ENCODE results near the gene IRAK2. TPM values are rescaled to one million over a fixed set of nuclear protein-coding genes. Genes with fewer than 3 reads are reported as not detected.
"Not testable (repeated sequence)": the region's sequence is repeated elsewhere in the genome, so short reads cannot be mapped to it uniquely, and the experiment has no call there.

IRAK2 gene
- total and polyA plus RNA-seq, 9 donors: 1.1 to 2.3 (median 1.5) TPM

GRCh38 chr3:10116928-10117327 is 47.8 kb upstream of the IRAK2 start:
- TF ChIP-seq EP300 (IDR thresholded peaks at IDR 0.05) (no peak), POLR2A (IDR thresholded peaks at IDR 0.05) (no peak), CTCF (IDR thresholded peaks at IDR 0.05) (no peak)
- WGBS, 3 donors: 72 to 85% (median 80%) methylated on average over 4 of the region's 4 CpGs
- Histone ChIP-seq H3K27me3 (no peaks in the 10 kb centered on the region), H3K27ac (no peak overlapping the region), H3K9me3 (no peaks in the 10 kb centered on the region), H3K4me1 (ENCODE audit: insufficient read depth) (peaks cover 6% of the 10 kb centered on the region), H3K36me3 (no peaks in the 10 kb centered on the region), H3K4me3 (no peak overlapping the region)
- intact Hi-C loops (cut with DNase I): no loop called here
- DNase-seq: no peak

DNA sequence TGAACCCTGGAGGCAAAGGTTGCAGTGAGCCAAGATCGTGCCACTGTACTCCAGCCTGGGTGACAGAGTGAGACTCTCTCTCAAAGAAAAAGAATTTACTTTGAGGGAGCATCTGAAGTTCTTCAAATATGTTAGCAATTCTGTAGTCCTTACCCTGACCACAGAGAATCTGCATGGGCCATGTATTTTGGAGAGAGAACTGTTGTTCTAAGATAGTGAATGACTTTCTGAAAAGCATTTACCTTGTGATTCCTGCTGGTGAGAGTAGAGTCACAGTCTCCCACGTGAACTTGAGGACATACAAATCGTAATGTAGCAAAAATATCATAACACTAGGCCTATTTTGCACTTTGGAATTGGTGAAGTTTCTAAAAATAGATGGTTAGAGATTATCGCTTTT is 45.3 kb upstream of the IRAK2 start:
- H3K9me3 ChIP-seq: no peaks in the 10 kb centered on the region
- H3K27ac ChIP-seq: no peak overlapping the region
- WGBS, 3 donors: 44 to 66% (median 50%) methylated on average over 4 of the region's 4 CpGs
- no peaks in the 10 kb centered on the region for H3K27me3 ChIP-seq
- DNase-seq: no peak
- intact Hi-C loops (cut with DNase I): no loop called here
- no peak for TF ChIP-seq EP300 (IDR thresholded peaks at IDR 0.05)
- TF ChIP-seq POLR2A (IDR thresholded peaks at IDR 0.05): no peak
- no peak for TF ChIP-seq CTCF (IDR thresholded peaks at IDR 0.05)
- peaks cover 6% of the 10 kb centered on the region for H3K4me1 ChIP-seq (ENCODE audit: insufficient read depth)
- H3K36me3 ChIP-seq: no peaks in the 10 kb centered on the region
- H3K4me3 ChIP-seq: no peak overlapping the region

GRCh38 chr3:10121064-10121463 is 43.7 kb upstream of the IRAK2 start:
- H3K27ac ChIP-seq: no peak overlapping the region
- peaks cover 6% of the 10 kb centered on the region for H3K4me1 ChIP-seq (ENCODE audit: insufficient read depth)
- DNase-seq: no peak
- H3K9me3 ChIP-seq: no peaks in the 10 kb centered on the region
- H3K4me3 ChIP-seq: no peak overlapping the region
- intact Hi-C loops (cut with DNase I): no loop called here
- no peaks in the 10 kb centered on the region for H3K27me3 ChIP-seq
- TF ChIP-seq POLR2A (IDR thresholded peaks at IDR 0.05): no peak
- TF ChIP-seq EP300 (IDR thresholded peaks at IDR 0.05): no peak
- TF ChIP-seq CTCF (IDR thresholded peaks at IDR 0.05): no peak
- WGBS, 3 donors: 90 to 95% (median 92%) methylated on average over 2 of the region's 2 CpGs
- no peaks in the 10 kb centered on the region for H3K36me3 ChIP-seq

GRCh38 chr3:10122724-10123123 is 42.0 kb upstream of the IRAK2 start:
- intact Hi-C loops (cut with DNase I): no loop called here
- no peak for DNase-seq
- Histone ChIP-seq H3K27ac (no peak overlapping the region), H3K9me3 (no peaks in the 10 kb centered on the region), H3K4me3 (no peak overlapping the region), H3K36me3 (no peaks in the 10 kb centered on the region), H3K27me3 (no peaks in the 10 kb centered on the region), H3K4me1 (ENCODE audit: insufficient read depth) (peaks cover 2% of the 10 kb centered on the region)
- TF ChIP-seq EP300 (IDR thresholded peaks at IDR 0.05): no peak
- no peak for TF ChIP-seq POLR2A (IDR thresholded peaks at IDR 0.05)
- no peak for TF ChIP-seq CTCF (IDR thresholded peaks at IDR 0.05)
- WGBS, 3 donors: 22 to 45% (median 28%) methylated on average over 4 of the region's 4 CpGs

GRCh38 chr3:10135872-10136271 is 28.8 kb upstream of the IRAK2 start:
- H3K27ac ChIP-seq; H3K9me3 ChIP-seq; H3K4me1 ChIP-seq (ENCODE audit: insufficient read depth); H3K4me3 ChIP-seq; H3K36me3 ChIP-seq; intact Hi-C loops (cut with DNase I); H3K27me3 ChIP-seq; DNase-seq: not testable (repeated sequence)
- 89 to 95% (median 93%) methylated on average over 9 of the region's 9 CpGs for whole genome bisulfite sequencing, 3 donors

Measured in ovary (tissue), 9 donors.